Right renal cortex interstitium (tissue), 3 donors: Measurements from ENCODE around the gene CATSPER2. TPM values are rescaled to one million over a fixed set of nuclear protein-coding genes. Genes with fewer than 3 reads are reported as not detected.
"Not testable (repeated sequence)": the region's sequence is repeated elsewhere in the genome, so short reads cannot be mapped to it uniquely, and the experiment has no call there.

ENCODE experiments used
- DNase-seq, 3 donors: peaks; one replicate each; pipeline ENCODE4 v3.0.0-alpha.2; 2013; ENCODE audit warnings: low read depth in 3 of 3, low spot score in 2 of 3
- polyA plus RNA-seq, 3 donors: library from polyadenylated mRNA; unstranded; fragments of 120-200 nt; gene quantifications; one replicate each; pipeline ENCODE4 v1.2.1, GENCODE V29; 2013; ENCODE audit not compliant: insufficient read length in 3 of 3

The CATSPER2 gene
- 1 to 10 TPM; 1.5 to 4.0 (median 3.6) TPM for polyA plus RNA-seq

- DNase-seq: no peak
Observed at GRCh38 chr15:43648649-43649429, at the start of gene CATSPER2. Gene CATSPER2, minus strand, starts transcription at chr15:43648844. Its CDS starts 783 bp downstream, at chr15:43648061.

- not testable (repeated sequence) for DNase-seq
Observed at GRCh38 chr15:43693148-43694022, 44.7 kb upstream of the CATSPER2 start, which contains the start of gene CKMT1A. Gene CKMT1A, plus strand, starts transcription at chr15:43693859. Its CDS starts 192 bp downstream, at chr15:43694051.

GRCh38 chr15:43692679-43693078 is 44.0 kb upstream of the CATSPER2 start:
- DNase-seq: not testable (repeated sequence)

- not testable (repeated sequence) for DNase-seq
Observed at GRCh38 chr15:43689604-43690301, 41.1 kb upstream of the CATSPER2 start.

GRCh38 chr15:43674175-43674574 is 25.5 kb upstream of the CATSPER2 start:
- DNase-seq: not testable (repeated sequence)

- not testable (repeated sequence) for DNase-seq
Observed at GRCh38 chr15:43666177-43666576, 17.5 kb upstream of the CATSPER2 start.

- DNase-seq: not testable (repeated sequence)
Observed at GRCh38 chr15:43663333-43663732, 14.7 kb upstream of the CATSPER2 start.

GRCh38 chr15:43662293-43662692 is 13.6 kb upstream of the CATSPER2 start:
- not testable (repeated sequence) for DNase-seq

- not testable (repeated sequence) for DNase-seq
Observed at GRCh38 chr15:43659727-43660126, 11.1 kb upstream of the CATSPER2 start.

GRCh38 chr15:43649430-43649926 is 834 bp upstream of the CATSPER2 start:
- DNase-seq: not testable (repeated sequence)

GRCh38 chr15:43638464-43639204 is 10.0 kb downstream of the CATSPER2 start:
- not testable (repeated sequence) for DNase-seq

GRCh38 chr15:43626937-43627336 is 21.7 kb downstream of the CATSPER2 start:
- not testable (repeated sequence) for DNase-seq

GRCh38 chr15:43625106-43625505 is 23.5 kb downstream of the CATSPER2 start:
- DNase-seq: no peak

- DNase-seq: not testable (repeated sequence)
Observed at GRCh38 chr15:43622068-43622799, 26.4 kb downstream of the CATSPER2 start.

- DNase-seq: not testable (repeated sequence)
Observed at GRCh38 chr15:43618700-43619099, 29.9 kb downstream of the CATSPER2 start, which contains the start of gene STRC. Gene STRC, minus strand, starts transcription at chr15:43618800. Its CDS starts 78 bp downstream, at chr15:43618722.

GRCh38 chr15:43617750-43618149 is 30.9 kb downstream of the CATSPER2 start:
- not testable (repeated sequence) for DNase-seq

- not testable (repeated sequence) for DNase-seq
Observed at GRCh38 chr15:43602233-43602632, 46.4 kb downstream of the CATSPER2 start.

- not testable (repeated sequence) for DNase-seq
Observed at GRCh38 chr15:43600200-43600599, 48.4 kb downstream of the CATSPER2 start.

GRCh38 chr15:43599131-43599530 is 49.5 kb downstream of the CATSPER2 start:
- not testable (repeated sequence) for DNase-seq
